ENCODE data around the gene CACNB2. TPM values are rescaled to one million over a fixed set of nuclear protein-coding genes. Genes with fewer than 3 reads are reported as not detected.
A peak's percentile ranks its signal among the peaks of the same experiment; 100 is the strongest.

CACNB2 gene
- total and polyA plus RNA-seq, 4 donors = 0.38 to 3.1 (median 0.83) TPM

- Histone ChIP-seq H3K27me3 (ENCODE audit: control insufficient read depth in 4 of 4, insufficient read depth in 4 of 4, low read length in 3 of 4) (no peaks in the 10 kb centered on the region), H3K4me1 (ENCODE audit: control insufficient read depth in 4 of 4, insufficient read depth in 4 of 4, low read length in 3 of 4) (peaks cover 0 to 4% (median 0%) of the 10 kb centered on the region in 4 donors), H3K9ac (ENCODE audit: low read depth in 1 of 2, low read length in 2 of 2) (no peak overlapping the region), H3K4me3 (ENCODE audit: low read depth in 1 of 3, low read length in 3 of 3) (no peak overlapping the region), H3K9me3 (ENCODE audit: control insufficient read depth in 4 of 4, low read length in 3 of 4) (no peaks in the 10 kb centered on the region), H3K36me3 (ENCODE audit: control insufficient read depth in 4 of 4, insufficient read depth in 3 of 4, low read depth in 1 of 4, low read length in 3 of 4) (no peaks in the 10 kb centered on the region), H3K27ac (ENCODE audit: low read depth in 1 of 2, low read length in 2 of 2) (no peak overlapping the region)
- no peak for DNase-seq (ENCODE audit: low spot score)
- WGBS = 62% methylated on average over 12 of the region's 12 CpGs
- no peak for TF ChIP-seq FOXA1 (IDR thresholded peaks at IDR 0.05)
- TF ChIP-seq FOXA2 (IDR thresholded peaks at IDR 0.05) = no peak
- TF ChIP-seq HNF4G (IDR thresholded peaks at IDR 0.05) = no peak
- TF ChIP-seq RXRA (IDR thresholded peaks at IDR 0.05) = no peak
- TF ChIP-seq HNF4A (conservative IDR thresholded peaks at IDR 0.05) = peak in 1 of 2 donors; percentile 29
Observed at GRCh38 chr10:18473424-18474117, 333.3 kb downstream of the CACNB2 start.

GRCh38 chr10:18474118-18474455, 333.9 kb downstream of the CACNB2 start:
- WGBS = 85% methylated on average over 8 of the region's 8 CpGs
- Histone ChIP-seq H3K27ac (ENCODE audit: low read depth in 1 of 2, low read length in 2 of 2) (no peak overlapping the region), H3K36me3 (ENCODE audit: control insufficient read depth in 4 of 4, insufficient read depth in 3 of 4, low read depth in 1 of 4, low read length in 3 of 4) (no peaks in the 10 kb centered on the region), H3K9ac (ENCODE audit: low read depth in 1 of 2, low read length in 2 of 2) (no peak overlapping the region), H3K4me1 (ENCODE audit: control insufficient read depth in 4 of 4, insufficient read depth in 4 of 4, low read length in 3 of 4) (peaks cover 0 to 4% (median 0%) of the 10 kb centered on the region in 4 donors), H3K4me3 (ENCODE audit: low read depth in 1 of 3, low read length in 3 of 3) (no peak overlapping the region), H3K9me3 (ENCODE audit: control insufficient read depth in 4 of 4, low read length in 3 of 4) (no peaks in the 10 kb centered on the region), H3K27me3 (ENCODE audit: control insufficient read depth in 4 of 4, insufficient read depth in 4 of 4, low read length in 3 of 4) (no peaks in the 10 kb centered on the region)
- no peak for TF ChIP-seq GABPA (IDR thresholded peaks at IDR 0.05 in 1 of 2, conservative IDR thresholded peaks at IDR 0.05 in 1 of 2)
- TF ChIP-seq YY1 (IDR thresholded peaks at IDR 0.05) = no peak
- TF ChIP-seq CTCF (IDR thresholded peaks at IDR 0.05; ENCODE audit: low read depth, low read length, missing input control) = no peak
- TF ChIP-seq RAD21 (IDR thresholded peaks at IDR 0.05) = no peak
- no peak for TF ChIP-seq FOXA2 (IDR thresholded peaks at IDR 0.05)
- TF ChIP-seq HNF4A (conservative IDR thresholded peaks at IDR 0.05) = no peak
- no peak for TF ChIP-seq JUND (IDR thresholded peaks at IDR 0.05)
- TF ChIP-seq FOXA1 (IDR thresholded peaks at IDR 0.05) = no peak
- TF ChIP-seq HNF4G (IDR thresholded peaks at IDR 0.05) = no peak
- no peak for TF ChIP-seq MAX (IDR thresholded peaks at IDR 0.05)
- TF ChIP-seq EGR1 (IDR thresholded peaks at IDR 0.05; ENCODE audit: low read depth in 2 of 2) = no peak
- TF ChIP-seq RXRA (IDR thresholded peaks at IDR 0.05) = no peak
- TF ChIP-seq ATF3 (IDR thresholded peaks at IDR 0.05) = no peak
- no peak for TF ChIP-seq TAF1 (conservative IDR thresholded peaks at IDR 0.05)
- TF ChIP-seq NR2F2 (IDR thresholded peaks at IDR 0.05) = no peak
- TF ChIP-seq ZBTB33 (IDR thresholded peaks at IDR 0.05) = no peak
- TF ChIP-seq SP1 (IDR thresholded peaks at IDR 0.05) = no peak
- DNase-seq (ENCODE audit: low spot score) = no peak

Measured in liver (tissue), 9 donors.